OCI-LY7 (cell line): ENCODE results near the gene PLOD1.

Experiments
- CTCF ChIP-seq: fragments of 200-600 bp; sonication (generic); conservative IDR thresholded peaks from 2 replicates; pipeline ENCODE4 v1.5.1; 2014; ENCODE audit warnings: mild to moderate bottlenecking, antibody characterized with exemption, low read length, moderate library complexity, mixed read lengths
- EZH2phosphoT487 ChIP-seq: fragments of 200-600 bp; sonication (generic); IDR thresholded peaks from 2 replicates; pipeline ENCODE4 v1.6.1; 2018; ENCODE audit warnings: low read depth, borderline replicate concordance, mild to moderate bottlenecking, mixed run types, antibody characterized with exemption, low read length, moderate library complexity, mixed read lengths

- no peak for TF ChIP-seq EZH2phosphoT487
- TF ChIP-seq CTCF = no peak
Observed at GRCh38 chr1:12009318-12009947, 74.9 kb downstream of the PLOD1 start.
